ENCODE data around the gene GYS1.

The GYS1 gene

DNA sequence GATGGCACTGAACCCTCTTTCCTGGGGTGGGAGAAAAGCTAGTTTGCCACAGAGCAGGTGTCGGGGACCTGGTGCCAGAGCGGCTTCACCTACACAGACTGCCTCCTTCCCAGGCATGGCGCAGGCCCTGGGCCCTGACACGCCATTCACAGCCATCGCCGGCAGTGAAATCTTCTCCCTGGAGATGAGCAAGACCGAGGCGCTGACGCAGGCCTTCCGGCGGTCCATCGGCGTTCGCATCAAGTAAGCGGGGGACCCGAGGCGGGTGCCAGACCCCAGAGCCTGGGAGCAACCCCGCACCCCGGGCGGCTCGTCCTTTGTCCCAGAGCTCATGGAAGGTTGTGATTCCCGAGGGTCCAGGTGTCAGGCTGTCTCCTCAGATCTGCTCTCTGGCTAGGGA lies 13.8 kb upstream of the GYS1 start:
- no peak overlapping the region for H3K4me3 ChIP-seq
- TF ChIP-seq, protein P1, sequence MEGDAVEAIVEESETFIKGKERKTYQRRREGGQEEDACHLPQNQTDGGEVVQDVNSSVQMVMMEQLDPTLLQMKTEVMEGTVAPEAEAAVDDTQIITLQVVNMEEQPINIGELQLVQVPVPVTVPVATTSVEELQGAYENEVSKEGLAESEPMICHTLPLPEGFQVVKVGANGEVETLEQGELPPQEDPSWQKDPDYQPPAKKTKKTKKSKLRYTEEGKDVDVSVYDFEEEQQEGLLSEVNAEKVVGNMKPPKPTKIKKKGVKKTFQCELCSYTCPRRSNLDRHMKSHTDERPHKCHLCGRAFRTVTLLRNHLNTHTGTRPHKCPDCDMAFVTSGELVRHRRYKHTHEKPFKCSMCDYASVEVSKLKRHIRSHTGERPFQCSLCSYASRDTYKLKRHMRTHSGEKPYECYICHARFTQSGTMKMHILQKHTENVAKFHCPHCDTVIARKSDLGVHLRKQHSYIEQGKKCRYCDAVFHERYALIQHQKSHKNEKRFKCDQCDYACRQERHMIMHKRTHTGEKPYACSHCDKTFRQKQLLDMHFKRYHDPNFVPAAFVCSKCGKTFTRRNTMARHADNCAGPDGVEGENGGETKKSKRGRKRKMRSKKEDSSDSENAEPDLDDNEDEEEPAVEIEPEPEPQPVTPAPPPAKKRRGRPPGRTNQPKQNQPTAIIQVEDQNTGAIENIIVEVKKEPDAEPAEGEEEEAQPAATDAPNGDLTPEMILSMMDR (IDR thresholded peaks at IDR 0.05), result no peak
- intact Hi-C loops (cut with DNase I; ENCODE audit: low total_unique reads), result no loop called here
- H3K36me3 ChIP-seq, result peaks cover 53 to 93% (median 86%) of the 10 kb centered on the region in 3 donors
- H3K9me3 ChIP-seq, result no peaks in the 10 kb centered on the region
- no peaks in the 10 kb centered on the region for H3K27me3 ChIP-seq
- H3K4me1 ChIP-seq, result no peaks in the 10 kb centered on the region
- no peak overlapping the region for H3K27ac ChIP-seq
- DNase-seq, result no peak

DNA sequence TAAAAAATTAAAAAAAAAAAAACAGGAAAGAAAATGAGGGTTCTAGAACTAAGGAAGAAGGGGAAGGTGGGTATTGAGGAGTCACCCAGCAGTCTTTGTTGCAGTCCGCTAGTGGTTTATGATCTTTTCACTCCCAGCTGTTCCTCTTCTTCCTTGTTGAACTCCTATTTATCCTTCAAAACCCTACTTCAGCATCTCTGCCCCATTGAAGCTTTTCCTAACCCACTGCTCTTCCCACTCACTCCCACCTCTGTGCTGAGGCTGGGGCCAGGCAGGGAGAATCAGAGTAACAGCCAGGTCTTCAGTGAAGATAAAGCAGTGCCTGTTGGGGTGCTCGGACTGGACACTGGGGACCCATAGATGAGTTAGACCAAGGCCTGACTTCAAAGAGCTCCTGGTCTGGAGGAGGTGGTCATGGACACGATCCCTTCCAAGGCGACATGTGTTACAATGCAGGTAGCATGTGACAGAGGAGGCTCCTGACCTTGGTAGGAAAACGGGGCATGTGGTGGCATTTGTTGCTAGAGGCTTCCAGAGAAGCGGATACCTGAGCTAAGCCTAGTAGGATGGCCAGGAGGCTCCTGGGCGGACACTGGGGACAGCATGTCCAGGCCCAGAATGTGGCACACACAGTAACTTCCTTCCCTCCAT lies 12.0 kb upstream of the GYS1 start:
- Histone ChIP-seq H3K4me3 (no peak overlapping the region), H3K36me3 (peaks cover 38 to 78% (median 68%) of the 10 kb centered on the region in 3 donors), H3K9me3 (no peaks in the 10 kb centered on the region), H3K4me1 (no peaks in the 10 kb centered on the region), H3K27me3 (no peaks in the 10 kb centered on the region), H3K27ac (no peak overlapping the region)
- DNase-seq, result no peak
- TF ChIP-seq, protein P1 (IDR thresholded peaks at IDR 0.05), result no peak
- intact Hi-C loops (cut with DNase I; ENCODE audit: low total_unique reads), result no loop called here

DNA sequence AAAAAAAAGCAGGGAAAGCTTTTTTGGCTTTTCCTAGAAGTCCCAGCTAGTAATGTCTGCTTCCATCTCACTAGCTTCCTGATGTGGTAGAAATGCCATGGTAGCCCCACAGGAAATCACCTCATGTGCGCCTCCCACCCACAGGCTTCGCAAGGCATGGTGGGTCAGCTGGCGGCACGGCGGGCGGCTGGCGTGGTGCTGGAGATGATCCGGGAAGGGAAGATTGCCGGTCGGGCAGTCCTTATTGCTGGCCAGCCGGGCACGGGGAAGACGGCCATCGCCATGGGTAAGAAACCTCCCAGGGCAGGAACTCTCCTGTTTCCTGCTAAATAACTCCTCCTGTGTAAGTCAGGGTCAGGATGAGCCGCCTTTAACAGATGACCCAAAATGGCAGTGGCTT lies 11.0 kb upstream of the GYS1 start:
- Histone ChIP-seq H3K4me3 (no peak overlapping the region), H3K27me3 (no peaks in the 10 kb centered on the region), H3K36me3 (peaks cover 28 to 76% (median 58%) of the 10 kb centered on the region in 3 donors), H3K4me1 (no peaks in the 10 kb centered on the region), H3K27ac (no peak overlapping the region), H3K9me3 (no peaks in the 10 kb centered on the region)
- DNase-seq, result no peak
- intact Hi-C loops (cut with DNase I; ENCODE audit: low total_unique reads), result no loop called here
- TF ChIP-seq, protein P1 (IDR thresholded peaks at IDR 0.05), result no peak

DNA sequence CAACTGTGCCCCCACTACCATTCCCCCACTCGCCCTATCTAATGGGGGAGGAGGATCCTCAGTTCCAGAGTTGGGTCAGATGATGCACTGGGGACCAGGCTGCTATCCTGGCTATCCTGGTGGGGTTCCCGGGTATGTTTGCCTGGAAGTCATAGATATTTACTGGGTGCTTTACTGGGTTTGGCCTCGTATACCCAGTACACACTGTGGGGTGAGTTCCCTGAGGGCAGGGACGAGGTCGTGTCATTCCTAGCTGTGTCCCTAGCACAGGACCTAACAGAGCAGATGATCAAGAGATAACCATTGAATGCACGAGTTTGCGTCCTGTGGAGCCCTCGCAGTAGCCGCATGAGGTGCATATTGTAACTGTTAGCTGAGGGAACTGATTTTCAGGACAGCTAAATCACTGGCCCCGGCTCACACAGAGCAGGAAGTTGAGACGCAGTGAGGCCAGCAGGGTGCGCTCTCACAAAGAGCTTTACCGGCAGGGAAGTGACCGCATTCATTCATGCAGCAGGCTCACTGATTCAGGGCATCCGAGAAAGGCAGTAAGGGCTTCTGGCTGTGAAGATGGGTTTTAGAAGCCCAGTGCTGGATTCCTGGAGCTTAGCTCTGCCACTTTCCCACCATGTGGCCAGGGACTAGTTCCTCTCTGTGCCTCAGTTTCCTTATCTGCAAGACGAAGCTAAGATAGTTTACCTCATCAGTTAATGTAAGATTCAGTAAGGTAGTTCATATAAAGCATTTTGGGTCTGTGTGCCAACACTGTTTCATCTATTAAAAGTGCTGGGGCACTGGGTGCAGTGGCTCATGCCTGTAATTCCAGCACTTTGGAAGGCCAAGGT lies 6.6 kb upstream of the GYS1 start:
- Histone ChIP-seq H3K36me3 (peaks cover 6 to 39% (median 23%) of the 10 kb centered on the region in 3 donors), H3K4me3 (no peak overlapping the region), H3K27ac (no peak overlapping the region), H3K27me3 (no peaks in the 10 kb centered on the region), H3K9me3 (no peaks in the 10 kb centered on the region), H3K4me1 (peaks cover 0 to 10% (median 2%) of the 10 kb centered on the region in 4 donors)
- intact Hi-C loops (cut with DNase I; ENCODE audit: low total_unique reads), result loop anchor here (10.0 kb wide), 1 partner anchor 355 kb away; the partner anchor contains the start of gene CA11
- DNase-seq, result no peak
- TF ChIP-seq, protein P1 (IDR thresholded peaks at IDR 0.05), result peak; percentile 27 to 43

DNA sequence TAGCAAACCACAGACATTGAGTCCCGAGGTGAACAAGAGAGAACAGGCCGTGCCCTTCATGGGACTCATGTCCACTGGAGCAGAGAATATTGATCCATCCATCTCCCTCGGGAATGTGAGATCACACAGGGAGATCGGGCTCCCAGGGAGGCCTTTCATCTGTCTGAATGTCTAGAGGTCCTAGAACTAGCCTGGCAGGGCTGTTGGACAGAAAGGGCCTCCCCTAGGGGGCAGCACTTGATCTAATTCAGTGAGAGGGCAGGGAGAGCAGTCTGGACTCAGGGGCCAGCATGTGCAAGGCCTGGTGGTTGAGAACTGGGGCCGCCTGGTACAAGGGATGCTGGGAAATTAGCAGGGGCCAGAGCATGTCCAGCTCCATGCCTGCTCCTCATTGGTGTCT lies 4.9 kb upstream of the GYS1 start:
- Histone ChIP-seq H3K27ac (no peak overlapping the region), H3K36me3 (peaks cover 0 to 22% (median 8%) of the 10 kb centered on the region in 3 donors), H3K4me1 (peaks cover 0 to 18% (median 9%) of the 10 kb centered on the region in 4 donors), H3K4me3 (no peak overlapping the region), H3K27me3 (no peaks in the 10 kb centered on the region), H3K9me3 (no peaks in the 10 kb centered on the region)
- intact Hi-C loops (cut with DNase I; ENCODE audit: low total_unique reads), result loop anchor here (10.0 kb wide), 1 partner anchor 353 kb away; the partner anchor contains the start of gene CA11
- no peak for DNase-seq
- TF ChIP-seq, protein P1 (IDR thresholded peaks at IDR 0.05), result peak in 1 of 2 experiments; percentile 12

Measured in tibial artery (tissue), 4 donors.